ENCODE data around the gene PPP2R5D.

PPP2R5D gene

GRCh38 chr6:42978839-42979522, 5.4 kb upstream of the PPP2R5D start, which contains the start of gene PEX6:
PEX6 (minus strand) TSS chr6:42979181; CDS start chr6:42979150, 31 bp downstream.
- Histone ChIP-seq H4K20me1 (ENCODE audit: control insufficient read depth, insufficient read depth, low read depth, low read length) (peaks cover 6% of the 10 kb centered on the region; the same call in 1 of the 2 replicates), H3K79me2 (ENCODE audit: control insufficient read depth, low read length) (peaks cover 56% of the 10 kb centered on the region), H3K9me2 (replicated peaks; ENCODE audit: control insufficient read depth, low read length) (no peaks in the 10 kb centered on the region), H3K4me1 (ENCODE audit: control insufficient read depth, low read length) (peaks cover 41% of the 10 kb centered on the region), H3K9me3 (ENCODE audit: control insufficient read depth, insufficient read depth, low read length) (no peaks in the 10 kb centered on the region), H3K36me3 (ENCODE audit: control insufficient read depth, low read length) (peaks cover 34% of the 10 kb centered on the region), H3F3A (ENCODE audit: control insufficient read depth, insufficient read depth) (peaks cover 7% of the 10 kb centered on the region; the same call in 1 of the 2 replicates), H3K27me3 (ENCODE audit: control insufficient read depth, low read length) (no peaks in the 10 kb centered on the region), H3K27ac (ENCODE audit: low read depth, low read length) (peak within 1 kb of the TSS; percentile 58), H3K4me3 (ENCODE audit: low read length) (peak within 1 kb of the TSS; percentile 78), H3K4me2 (ENCODE audit: low read length) (peak within 1 kb of the TSS; percentile 90)
- TF ChIP-seq CTCF (IDR thresholded peaks at IDR 0.05; ENCODE audit: low read depth, low read length, poor library complexity, severe bottlenecking) = no peak
- no peak for TF ChIP-seq EZH2phosphoT487 (IDR thresholded peaks at IDR 0.05; ENCODE audit: borderline replicate concordance, low read length)

DNA sequence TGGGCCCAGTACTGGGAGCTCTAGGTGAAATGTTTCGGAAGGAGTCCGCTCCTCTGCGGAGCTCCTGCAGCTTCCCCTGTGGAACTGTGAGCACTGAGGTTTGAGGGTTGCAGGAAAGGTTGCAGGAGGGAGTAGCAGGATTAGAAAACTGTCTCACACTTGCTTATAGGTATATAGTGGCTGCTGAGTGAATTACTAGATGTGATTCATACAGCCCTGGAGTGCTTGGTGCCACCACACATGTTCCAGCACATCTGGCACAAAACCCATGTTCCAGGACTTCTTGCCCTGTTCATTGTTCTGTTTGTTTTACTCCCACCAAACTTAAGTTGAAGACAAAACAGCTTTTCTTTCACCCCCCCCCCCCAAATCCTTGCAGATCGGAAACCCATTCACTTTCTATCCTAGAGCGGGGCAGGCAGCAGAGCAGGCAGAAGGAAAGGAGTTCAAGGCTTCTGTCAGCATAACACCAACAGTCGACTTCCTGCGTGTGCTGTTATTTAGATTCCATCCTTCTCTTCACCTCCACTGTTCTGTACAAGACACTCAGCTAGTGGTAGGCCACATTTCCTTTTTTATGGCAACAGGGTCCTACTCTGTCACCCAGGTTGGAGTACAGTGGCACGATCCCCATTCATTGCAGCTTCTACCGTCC, 4.7 kb upstream of the PPP2R5D start:
- peaks cover 41% of the 10 kb centered on the region for H3K4me1 ChIP-seq (ENCODE audit: control insufficient read depth, low read length)
- peak overlapping the region; percentile 58 for H3K27ac ChIP-seq (ENCODE audit: low read depth, low read length)
- H3K9me3 ChIP-seq (ENCODE audit: control insufficient read depth, insufficient read depth, low read length) = no peaks in the 10 kb centered on the region

DNA sequence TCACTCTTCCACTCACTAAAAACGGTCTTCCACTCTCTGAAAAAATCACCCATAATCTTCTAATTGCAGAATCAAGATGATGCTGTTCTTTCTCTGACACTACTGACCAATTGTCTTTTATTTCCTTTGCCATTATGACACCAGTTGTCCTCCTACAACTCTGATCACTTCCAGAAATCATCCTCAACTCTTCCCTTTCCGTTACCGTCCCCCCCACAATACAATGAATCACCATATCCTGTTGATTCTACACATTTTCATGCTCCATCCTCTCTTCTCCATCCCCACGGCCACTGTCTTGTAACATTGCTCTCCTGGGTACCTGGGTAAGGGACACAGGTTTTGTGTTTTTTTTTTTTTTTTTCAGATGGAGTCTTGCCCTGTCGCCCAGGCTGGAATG, 2.5 kb upstream of the PPP2R5D start:
- H3K4me1 ChIP-seq (ENCODE audit: control insufficient read depth, low read length) = peaks cover 45% of the 10 kb centered on the region
- H3K4me3 ChIP-seq (ENCODE audit: low read length) = no peak overlapping the region
- peaks cover 18% of the 10 kb centered on the region for H3K36me3 ChIP-seq (ENCODE audit: control insufficient read depth, low read length)
- no peak for TF ChIP-seq CTCF (IDR thresholded peaks at IDR 0.05; ENCODE audit: low read depth, low read length, poor library complexity, severe bottlenecking)
- no peak for TF ChIP-seq EZH2phosphoT487 (IDR thresholded peaks at IDR 0.05; ENCODE audit: borderline replicate concordance, low read length)
- no peaks in the 10 kb centered on the region for H3K27me3 ChIP-seq (ENCODE audit: control insufficient read depth, low read length)
- H3K27ac ChIP-seq (ENCODE audit: low read depth, low read length) = no peak overlapping the region
- H3K79me2 ChIP-seq (ENCODE audit: control insufficient read depth, low read length) = peaks cover 52% of the 10 kb centered on the region
- H3F3A ChIP-seq (ENCODE audit: control insufficient read depth, insufficient read depth) = peaks cover 4% of the 10 kb centered on the region; the same call in 1 of the 2 replicates
- no peaks in the 10 kb centered on the region for H4K20me1 ChIP-seq (ENCODE audit: control insufficient read depth, insufficient read depth, low read depth, low read length)
- H3K4me2 ChIP-seq (ENCODE audit: low read length) = no peak overlapping the region
- H3K9me3 ChIP-seq (ENCODE audit: control insufficient read depth, insufficient read depth, low read length) = no peaks in the 10 kb centered on the region
- no peaks in the 10 kb centered on the region for H3K9me2 ChIP-seq (replicated peaks; ENCODE audit: control insufficient read depth, low read length)

More for the DNA sequence above, 4.7 kb upstream of the PPP2R5D start:
- TF ChIP-seq CTCF (IDR thresholded peaks at IDR 0.05; ENCODE audit: low read depth, low read length, poor library complexity, severe bottlenecking) (no peak), EZH2phosphoT487 (IDR thresholded peaks at IDR 0.05; ENCODE audit: borderline replicate concordance, low read length) (no peak)
- H3K36me3 ChIP-seq (ENCODE audit: control insufficient read depth, low read length) = peaks cover 32% of the 10 kb centered on the region
- H3K4me2 ChIP-seq (ENCODE audit: low read length) = peak overlapping the region; percentile 90
- H3K4me3 ChIP-seq (ENCODE audit: low read length) = peak overlapping the region; percentile 78
- peaks cover 6% of the 10 kb centered on the region; the same call in 1 of the 2 replicates for H4K20me1 ChIP-seq (ENCODE audit: control insufficient read depth, insufficient read depth, low read depth, low read length)
- no peaks in the 10 kb centered on the region for H3K27me3 ChIP-seq (ENCODE audit: control insufficient read depth, low read length)
- H3F3A ChIP-seq (ENCODE audit: control insufficient read depth, insufficient read depth) = peaks cover 7% of the 10 kb centered on the region; the same call in 1 of the 2 replicates
- no peaks in the 10 kb centered on the region for H3K9me2 ChIP-seq (replicated peaks; ENCODE audit: control insufficient read depth, low read length)
- H3K79me2 ChIP-seq (ENCODE audit: control insufficient read depth, low read length) = peaks cover 55% of the 10 kb centered on the region

Measured in DOHH2 (cell line).